LHCN-M2 (cell line): ENCODE results near the gene GCK. TPM values are rescaled to one million over a fixed set of nuclear protein-coding genes. Genes with fewer than 3 reads are reported as not detected.
A peak's percentile ranks its signal among the peaks of the same experiment; 100 is the strongest.

ENCODE experiments used
- DNase-seq: peaks from one replicate; pipeline ENCODE4 v3.0.0-alpha.2; 2012; ENCODE audit warnings: low read depth
- total RNA-seq: library from RNA; depleted of rRNA; stranded (reverse); fragments of >200 nt; gene quantifications from 2 replicates; pipeline ENCODE4 v1.2.3, GENCODE V29; 2014

The GCK gene
- total RNA-seq, 1 experiment from 2014 or later = not detected

GRCh38 chr7:44222776-44223261, 33.6 kb upstream of the GCK start:
- DNase-seq = no peak

DNA sequence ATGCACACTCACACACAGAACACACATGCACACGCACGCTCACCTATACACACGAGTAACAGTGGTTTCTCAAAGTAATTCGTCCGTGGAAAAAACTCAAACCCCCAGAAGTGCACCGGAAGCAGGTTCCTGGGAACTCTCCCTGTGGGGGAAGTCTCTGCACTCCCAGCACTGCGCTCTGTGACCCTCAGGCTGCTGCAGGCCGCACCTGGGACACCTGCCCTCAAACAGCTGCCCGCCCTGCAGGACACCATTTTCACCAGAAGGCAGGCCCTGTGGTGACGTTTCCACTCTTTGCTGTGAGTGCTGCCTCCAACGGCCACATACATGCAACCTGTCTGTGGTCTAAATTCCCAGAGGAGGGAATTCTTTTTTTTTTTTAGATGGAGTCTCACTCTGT, 32.8 kb upstream of the GCK start:
- no peak for DNase-seq

- DNase-seq = no peak
These were observed 32.1 kb upstream of the GCK start for GRCh38 chr7:44221231-44221791.

DNA sequence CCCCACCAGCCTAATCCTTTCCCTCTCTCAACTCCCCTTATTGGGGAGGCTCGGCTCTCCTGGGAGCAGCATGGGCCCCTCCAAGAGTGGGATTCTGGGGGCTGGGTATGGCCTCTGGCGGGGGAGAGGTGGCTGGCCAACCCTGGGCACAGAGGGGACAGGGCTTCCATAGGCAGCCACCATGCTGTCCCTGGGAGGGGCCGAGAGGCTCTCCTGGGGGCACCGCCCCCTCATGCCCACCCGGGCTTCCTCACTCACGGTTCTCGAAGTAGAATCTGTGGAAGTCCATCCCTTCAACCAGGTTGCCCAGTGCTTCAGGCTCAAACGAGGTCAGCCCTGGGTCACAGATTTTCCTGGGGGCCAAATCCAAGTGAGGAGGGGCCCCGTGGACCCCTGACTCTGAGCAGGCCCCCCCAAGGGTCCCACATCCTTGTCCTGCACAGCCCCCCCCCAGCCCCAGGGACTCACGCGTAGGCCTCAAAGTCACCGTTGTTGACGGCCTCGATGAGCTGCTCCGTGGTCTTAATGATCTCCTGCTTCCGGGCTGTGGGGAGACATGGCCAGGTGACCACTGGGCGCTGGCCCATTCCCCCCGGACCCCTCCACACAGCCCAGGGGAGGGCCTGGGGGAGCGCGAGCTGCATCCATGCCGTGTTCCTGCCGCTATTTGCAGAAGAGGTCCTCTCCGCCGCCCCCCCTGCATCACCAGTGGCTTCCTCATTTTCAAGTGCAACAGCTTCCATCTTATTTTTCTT, 31.3 kb upstream of the GCK start:
- no peak for DNase-seq

DNA sequence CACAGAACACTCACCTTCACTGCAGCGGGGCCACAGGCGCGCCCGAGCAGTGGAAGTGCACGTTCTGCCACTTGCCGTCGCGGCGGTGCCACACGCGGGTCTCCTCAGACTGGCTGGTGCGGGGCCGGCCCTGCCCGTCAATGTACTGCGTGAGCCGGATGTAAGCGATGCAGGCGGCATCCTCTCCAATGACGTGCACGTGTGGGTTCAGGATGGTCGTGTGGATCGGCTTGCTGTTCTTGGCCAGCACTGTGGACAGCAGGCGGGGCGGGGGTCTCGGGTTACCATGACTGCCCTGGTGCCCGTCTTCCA, 30.8 kb upstream of the GCK start:
- no peak for DNase-seq

DNA sequence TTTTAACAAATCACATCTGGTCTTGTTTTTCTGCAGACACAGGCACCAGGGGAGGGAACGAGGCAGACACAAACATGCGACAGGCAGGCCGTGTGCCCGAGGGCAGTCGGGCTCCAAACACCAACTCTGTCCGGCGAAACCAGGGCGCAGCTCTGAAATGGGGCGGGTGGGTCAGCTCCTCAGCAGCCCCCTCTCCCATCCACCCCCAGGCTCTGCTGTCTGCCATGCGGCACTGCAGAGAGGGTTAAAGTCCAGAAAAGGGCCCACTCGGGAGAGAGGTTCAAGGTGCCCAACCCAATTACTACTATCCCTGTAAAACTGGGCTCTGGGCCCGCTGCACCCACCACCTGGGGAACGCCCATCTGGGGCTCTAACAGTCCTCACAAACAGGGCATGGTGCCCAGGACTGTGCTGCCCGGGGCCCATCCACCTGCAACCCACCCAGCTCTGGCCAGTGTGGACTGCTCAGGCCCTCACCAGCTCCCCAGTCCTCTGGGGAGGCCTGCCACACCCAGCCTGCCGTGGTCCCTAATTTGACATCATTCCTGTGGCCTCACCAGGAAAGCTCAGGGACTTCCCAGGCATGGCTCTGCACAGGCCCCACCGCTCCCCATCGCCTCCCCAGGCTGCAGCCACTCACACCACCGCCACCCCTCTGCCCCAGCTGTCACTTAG, 30.3 kb upstream of the GCK start:
- DNase-seq = no peak

- DNase-seq = no peak
These were observed 29.4 kb upstream of the GCK start for GRCh38 chr7:44218418-44219201.

GRCh38 chr7:44217852-44218402, 28.7 kb upstream of the GCK start:
- DNase-seq = no peak

GRCh38 chr7:44217223-44217714, 28.0 kb upstream of the GCK start:
- DNase-seq = no peak

DNA sequence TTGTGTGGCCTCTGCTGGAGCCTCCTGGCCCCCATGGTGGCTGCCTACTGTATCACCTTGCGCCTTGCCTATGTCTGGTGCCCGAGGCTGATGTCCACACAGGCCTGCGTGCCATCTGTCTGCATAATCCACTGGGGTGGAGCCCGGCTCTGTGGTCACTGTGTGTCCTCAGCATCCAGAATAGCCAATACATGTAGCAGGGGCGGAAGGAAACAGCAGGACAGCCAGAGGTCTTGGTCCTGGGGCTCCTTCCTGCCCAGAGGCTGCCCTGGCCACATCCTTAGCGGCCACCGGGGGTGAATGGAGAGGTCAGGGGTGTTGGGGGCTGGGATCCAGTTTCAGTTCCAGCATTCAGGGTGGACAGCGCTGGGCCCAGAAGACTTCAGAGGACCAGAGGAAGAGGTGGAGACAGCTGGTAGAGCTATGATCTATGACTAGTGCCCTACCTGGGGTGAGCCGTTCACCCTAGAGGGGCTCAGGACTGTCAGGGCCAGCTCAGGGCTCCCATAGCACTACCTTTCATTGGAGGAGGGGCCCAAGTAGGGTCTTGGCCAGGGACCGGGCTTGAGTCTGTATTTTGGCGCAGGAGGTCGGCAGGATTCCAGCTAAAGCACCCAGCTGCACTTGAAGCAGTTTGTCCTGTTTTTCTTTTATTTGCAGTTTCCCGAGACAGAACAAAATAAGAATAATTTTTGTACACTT, 27.4 kb upstream of the GCK start:
- DNase-seq = no peak

DNA sequence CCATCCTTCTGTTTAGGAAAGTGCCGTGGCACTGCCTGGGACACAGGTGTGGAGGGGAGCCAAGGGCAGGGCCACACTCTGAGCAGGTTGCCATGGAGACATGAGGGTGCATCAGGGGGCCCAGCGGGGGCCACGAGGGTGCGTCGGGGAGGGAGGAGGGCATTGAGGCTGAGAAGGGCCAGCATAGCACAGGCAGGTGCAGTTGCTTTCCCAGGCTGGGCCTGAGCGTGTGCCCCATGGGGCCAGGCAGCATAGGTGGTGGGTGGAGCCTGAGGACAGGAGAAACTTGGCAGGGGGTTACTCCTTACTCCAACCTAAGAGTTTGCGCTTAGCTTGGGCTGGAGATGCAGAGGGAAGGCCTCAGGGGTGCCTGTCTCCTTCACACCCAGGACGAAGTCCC, 26.8 kb upstream of the GCK start:
- no peak for DNase-seq

DNA sequence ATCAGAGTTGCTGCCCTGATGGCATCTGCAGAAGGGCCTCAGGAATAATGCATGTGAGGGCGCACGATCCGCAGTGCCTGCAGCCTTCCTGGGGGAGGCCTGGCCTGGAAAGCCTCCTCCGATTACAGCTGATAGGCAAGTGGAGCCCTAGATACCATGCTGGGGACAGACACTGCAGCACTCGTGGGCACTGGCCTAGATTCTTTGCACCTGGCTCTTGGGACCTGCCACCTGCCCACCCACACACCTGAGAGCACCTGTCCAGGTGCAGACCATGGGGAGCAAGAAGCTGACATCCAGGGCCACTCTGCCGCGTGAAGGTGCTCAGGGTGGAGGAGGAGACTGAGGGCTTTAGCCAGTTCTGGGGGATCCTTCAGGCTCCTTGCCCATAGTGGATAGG, 26.3 kb upstream of the GCK start:
- no peak for DNase-seq

GRCh38 chr7:44213877-44214388, 24.7 kb upstream of the GCK start:
- no peak for DNase-seq

GRCh38 chr7:44213206-44213876, 24.1 kb upstream of the GCK start:
- DNase-seq = no peak

GRCh38 chr7:44212581-44213184, 23.4 kb upstream of the GCK start:
- peak; percentile 75 for DNase-seq

GRCh38 chr7:44212018-44212417, 22.8 kb upstream of the GCK start:
- no peak for DNase-seq

- DNase-seq = no peak
These were observed 22.0 kb upstream of the GCK start for GRCh38 chr7:44211126-44211675.

- DNase-seq = no peak
These were observed 20.9 kb upstream of the GCK start for GRCh38 chr7:44210107-44210506.

GRCh38 chr7:44208085-44208484, 18.8 kb upstream of the GCK start:
- DNase-seq = no peak

- no peak for DNase-seq
These were observed 16.8 kb upstream of the GCK start for GRCh38 chr7:44206008-44206407.
